OCI-LY3 (cell line): ENCODE data around the gene RSBN1.

Experiments
- H2AFZ ChIP-seq: fragments of 200-600, 300-600 bp; shearing (Covaris generic); 2 replicates; pipeline ENCODE4 v1.6.0; 2014; ENCODE audit warnings: antibody characterized with exemption, low read depth, low read length
- H3K27ac ChIP-seq: fragments of 200-600, 300-600 bp; sonication (generic); 2 replicates; pipeline ENCODE4 v1.5.1; 2014; ENCODE audit warnings: mild to moderate bottlenecking, low read length, moderate library complexity, mixed read lengths
- H3K27me3 ChIP-seq: fragments of 200-600, 300-600 bp; sonication (generic); 2 replicates; pipeline ENCODE4 v1.6.1; 2014; ENCODE audit warnings: low read depth, low read length, mixed read lengths
- H3K36me3 ChIP-seq: fragments of 200-600, 300-600 bp; sonication (generic); replicated peaks from 2 replicates; pipeline ENCODE3; 2014; ENCODE audit warnings: low read depth, low read length, mixed read lengths
- H3K4me1 ChIP-seq: fragments of 300-600, 200-600 bp; sonication (generic); 2 replicates; pipeline ENCODE4 v1.6.1; 2014; ENCODE audit warnings: low read length, mixed read lengths
- H3K4me2 ChIP-seq: fragments of 200-600, 300-600 bp; sonication (generic); 2 replicates; pipeline ENCODE4 v1.6.1; 2014; ENCODE audit warnings: low read length, mixed read lengths
- H3K4me3 ChIP-seq: fragments of 300-600, 200-600 bp; sonication (generic); 2 replicates; pipeline ENCODE4 v1.5.1; 2014; ENCODE audit warnings: antibody characterized with exemption, mild to moderate bottlenecking, low read length, moderate library complexity
- H3K79me2 ChIP-seq: fragments of 300-600, 200-600 bp; shearing (Covaris generic); 2 replicates; pipeline ENCODE4 v1.6.1; 2014; ENCODE audit warnings: mild to moderate bottlenecking, low read length, mixed read lengths
- H3K9ac ChIP-seq: fragments of 300-600, 200-600 bp; shearing (Covaris generic); 2 replicates; pipeline ENCODE4 v1.6.0; 2014; ENCODE audit warnings: mild to moderate bottlenecking, low read length, moderate library complexity
- H3K9me3 ChIP-seq: fragments of 200-600, 300-600 bp; shearing (Covaris generic); 2 replicates; pipeline ENCODE4 v1.6.1; 2014; ENCODE audit warnings: low read length, mixed read lengths; ENCODE audit not compliant: insufficient read depth
- H4K20me1 ChIP-seq: fragments of 200-600, 300-600 bp; sonication (generic); 2 replicates; pipeline ENCODE4 v1.6.1; 2016; ENCODE audit warnings: low read length, mixed read lengths; ENCODE audit not compliant: insufficient read depth
- EZH2phosphoT487 ChIP-seq: fragments of 200-600 bp; shearing (Covaris generic); IDR thresholded peaks from 2 replicates; pipeline ENCODE4 v1.6.1; 2018; ENCODE audit warnings: antibody characterized with exemption, mixed run types, low read depth
- TF ChIP-seq, protein P1 (sequence below): fragments of 200-600, 300-600 bp; sonication (generic); IDR thresholded peaks from 2 replicates; pipeline ENCODE4 v1.5.1; 2014; ENCODE audit warnings: antibody characterized with exemption, low read length, low read depth

Gene RSBN1

DNA sequence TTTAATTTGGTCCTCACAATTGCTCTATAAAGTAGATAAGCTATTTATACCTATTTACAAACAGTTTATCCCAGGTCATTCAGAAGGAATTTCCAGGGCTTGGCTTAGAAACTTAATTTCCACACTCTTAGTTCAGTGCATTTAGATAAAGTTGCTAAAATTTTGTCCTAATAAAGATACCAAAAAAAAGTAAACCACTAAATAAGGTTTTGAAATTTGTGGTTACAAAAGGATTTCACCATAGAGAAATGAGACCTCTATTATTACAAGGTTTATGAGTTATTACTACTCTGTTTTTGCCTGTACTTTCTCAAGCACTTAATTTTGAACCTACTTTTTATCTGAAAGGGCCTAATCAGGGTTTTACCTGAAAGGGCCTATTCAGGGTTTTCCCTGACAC lies 36.8 kb upstream of the RSBN1 start:
- TF ChIP-seq, protein P1, sequence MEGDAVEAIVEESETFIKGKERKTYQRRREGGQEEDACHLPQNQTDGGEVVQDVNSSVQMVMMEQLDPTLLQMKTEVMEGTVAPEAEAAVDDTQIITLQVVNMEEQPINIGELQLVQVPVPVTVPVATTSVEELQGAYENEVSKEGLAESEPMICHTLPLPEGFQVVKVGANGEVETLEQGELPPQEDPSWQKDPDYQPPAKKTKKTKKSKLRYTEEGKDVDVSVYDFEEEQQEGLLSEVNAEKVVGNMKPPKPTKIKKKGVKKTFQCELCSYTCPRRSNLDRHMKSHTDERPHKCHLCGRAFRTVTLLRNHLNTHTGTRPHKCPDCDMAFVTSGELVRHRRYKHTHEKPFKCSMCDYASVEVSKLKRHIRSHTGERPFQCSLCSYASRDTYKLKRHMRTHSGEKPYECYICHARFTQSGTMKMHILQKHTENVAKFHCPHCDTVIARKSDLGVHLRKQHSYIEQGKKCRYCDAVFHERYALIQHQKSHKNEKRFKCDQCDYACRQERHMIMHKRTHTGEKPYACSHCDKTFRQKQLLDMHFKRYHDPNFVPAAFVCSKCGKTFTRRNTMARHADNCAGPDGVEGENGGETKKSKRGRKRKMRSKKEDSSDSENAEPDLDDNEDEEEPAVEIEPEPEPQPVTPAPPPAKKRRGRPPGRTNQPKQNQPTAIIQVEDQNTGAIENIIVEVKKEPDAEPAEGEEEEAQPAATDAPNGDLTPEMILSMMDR = no peak
- no peak for TF ChIP-seq EZH2phosphoT487
- no peak overlapping the region for H2AFZ ChIP-seq
- H3K4me3 ChIP-seq = no peak overlapping the region
- H3K27me3 ChIP-seq = no peaks in the 10 kb centered on the region
- H3K36me3 ChIP-seq = peaks cover 13% of the 10 kb centered on the region
- H3K4me2 ChIP-seq = no peak overlapping the region
- H3K79me2 ChIP-seq = no peaks in the 10 kb centered on the region
- no peaks in the 10 kb centered on the region for H4K20me1 ChIP-seq
- no peaks in the 10 kb centered on the region for H3K9me3 ChIP-seq
- H3K9ac ChIP-seq = no peak overlapping the region
- H3K4me1 ChIP-seq = peaks cover 8% of the 10 kb centered on the region
- no peak overlapping the region for H3K27ac ChIP-seq

DNA sequence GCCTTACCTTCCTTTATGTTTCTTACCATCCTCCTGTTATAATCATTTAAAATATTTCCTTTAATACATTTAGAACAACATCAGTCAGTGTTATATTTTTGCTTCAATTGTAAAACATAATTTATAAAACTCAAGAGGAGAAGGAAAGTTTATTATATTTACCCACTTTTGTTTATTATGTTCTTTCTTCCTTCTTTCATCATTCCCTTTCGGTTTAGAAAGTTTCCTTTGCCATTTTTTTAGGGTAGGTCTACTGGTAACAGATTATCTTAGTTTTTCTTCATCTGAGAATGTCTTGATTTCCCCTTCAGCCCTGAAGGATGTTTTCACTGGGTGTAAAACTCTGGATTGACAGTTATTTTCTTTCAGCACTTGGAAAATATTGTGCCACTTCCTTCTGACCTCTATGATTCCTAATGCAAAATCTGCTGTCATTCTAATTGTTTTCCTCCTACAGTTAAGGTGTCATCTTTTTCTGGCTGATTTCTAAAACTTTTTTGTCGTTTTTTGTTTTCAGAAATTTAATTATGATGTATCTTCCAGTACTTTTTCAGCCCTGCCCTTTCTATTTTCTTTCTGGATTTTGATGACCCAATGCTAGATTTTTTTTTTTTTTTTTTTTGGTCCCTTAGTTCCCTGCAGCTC lies 34.2 kb upstream of the RSBN1 start:
- Histone ChIP-seq H4K20me1 (no peaks in the 10 kb centered on the region), H3K36me3 (peaks cover 13% of the 10 kb centered on the region), H3K9ac (no peak overlapping the region), H2AFZ (no peak overlapping the region), H3K4me3 (no peak overlapping the region), H3K9me3 (no peaks in the 10 kb centered on the region), H3K79me2 (no peaks in the 10 kb centered on the region), H3K4me1 (peaks cover 6% of the 10 kb centered on the region), H3K27ac (no peak overlapping the region), H3K4me2 (no peak overlapping the region), H3K27me3 (no peaks in the 10 kb centered on the region)
- TF ChIP-seq, protein P1 = no peak
- no peak for TF ChIP-seq EZH2phosphoT487

DNA sequence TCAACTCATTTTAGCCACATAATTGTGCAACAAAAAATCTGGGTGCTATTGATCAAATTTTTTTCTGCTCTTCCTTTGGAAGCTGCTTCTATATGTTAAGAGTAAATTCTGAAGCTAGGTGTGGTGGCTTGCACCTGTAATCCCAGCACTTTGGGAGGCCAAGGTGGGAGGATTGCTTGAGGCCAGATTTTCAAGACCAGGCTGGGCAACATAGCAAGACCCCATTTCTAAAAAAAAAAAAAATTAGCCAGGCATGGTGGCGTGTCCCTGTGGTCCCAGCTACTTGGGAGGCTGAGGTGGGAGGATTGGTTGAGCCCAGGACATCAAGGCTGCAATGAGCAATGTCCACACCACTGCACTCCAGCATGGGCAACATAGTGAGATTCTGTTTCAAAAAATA lies 24.3 kb upstream of the RSBN1 start:
- no peaks in the 10 kb centered on the region for H3K36me3 ChIP-seq
- no peaks in the 10 kb centered on the region for H4K20me1 ChIP-seq
- H3K9me3 ChIP-seq = no peaks in the 10 kb centered on the region
- no peak overlapping the region for H3K27ac ChIP-seq
- no peak overlapping the region for H3K4me3 ChIP-seq
- no peak overlapping the region for H3K4me2 ChIP-seq
- no peak overlapping the region for H2AFZ ChIP-seq
- no peak for TF ChIP-seq EZH2phosphoT487
- TF ChIP-seq, protein P1 = no peak
- no peaks in the 10 kb centered on the region for H3K27me3 ChIP-seq
- no peaks in the 10 kb centered on the region for H3K79me2 ChIP-seq
- no peaks in the 10 kb centered on the region for H3K4me1 ChIP-seq
- no peak overlapping the region for H3K9ac ChIP-seq

DNA sequence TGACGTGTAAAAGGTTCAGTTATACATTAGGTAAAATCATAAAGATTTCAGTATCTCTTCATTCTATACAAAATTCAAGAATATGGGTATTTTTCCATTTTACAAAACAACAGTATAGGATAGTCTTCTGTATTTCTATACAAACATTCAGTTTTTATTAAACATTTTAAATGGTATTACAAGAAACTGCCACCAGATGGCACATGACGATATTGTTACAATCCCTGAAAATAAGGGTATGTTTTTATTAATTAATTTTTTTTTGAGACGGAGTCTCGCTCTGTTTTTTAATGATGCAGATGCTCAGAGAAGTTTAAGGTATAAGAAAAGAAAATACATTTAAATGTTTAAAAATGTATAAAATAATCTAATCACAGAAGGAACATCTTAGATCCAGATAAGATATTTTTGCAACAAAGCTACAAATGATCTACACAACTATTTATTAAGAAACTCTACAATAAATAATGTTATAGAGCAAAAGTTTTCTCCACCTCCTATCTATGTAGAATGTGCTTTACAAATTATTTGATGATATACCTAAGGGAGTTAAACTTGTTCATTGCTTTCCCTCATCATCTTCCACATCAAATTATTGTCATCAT lies 23.5 kb upstream of the RSBN1 start:
- Histone ChIP-seq H2AFZ (no peak overlapping the region), H3K79me2 (no peaks in the 10 kb centered on the region), H3K27ac (no peak overlapping the region), H3K27me3 (no peaks in the 10 kb centered on the region), H4K20me1 (no peaks in the 10 kb centered on the region), H3K9ac (no peak overlapping the region), H3K4me2 (no peak overlapping the region), H3K4me1 (no peaks in the 10 kb centered on the region), H3K36me3 (no peaks in the 10 kb centered on the region), H3K9me3 (no peaks in the 10 kb centered on the region), H3K4me3 (no peak overlapping the region)
- TF ChIP-seq, protein P1 = peak; percentile 51
- no peak for TF ChIP-seq EZH2phosphoT487
